ENCODE data around the gene MAVS. TPM values are rescaled to one million over a fixed set of nuclear protein-coding genes. Genes with fewer than 3 reads are reported as not detected.

The MAVS gene
- total and polyA plus RNA-seq, 9 of the 15 experiments (the other 6 are each of a cell fraction or from before 2014, with no cell fraction given), result 1.6 to 22.0 (median 11.3) TPM

GRCh38 chr20:3820048-3820900, 26.4 kb upstream of the MAVS start, which contains the start of gene AP5S1 (continued):
- TF ChIP-seq GATA2 (CRISPR knock-in tag; IDR thresholded peaks at IDR 0.05) (no peak), LEF1 (IDR thresholded peaks at IDR 0.05) (no peak), ZNF586 (CRISPR knock-in tag; conservative IDR thresholded peaks at IDR 0.05) (no peak), ZMIZ1 (IDR thresholded peaks at IDR 0.05; ENCODE audit: low read depth in 2 of 2, low read length in 2 of 2) (peak in 1 of 2 experiments; percentile 52; a peak in 1 of 4 replicates), MLX (CRISPR knock-in tag; conservative IDR thresholded peaks at IDR 0.05) (0 out of 4 replicates have a peak, but pooled peaks of 1 of the 2 experiments have one; percentile 31), SRSF1 (IDR thresholded peaks at IDR 0.05; ENCODE audit: low read depth, low read length) (no peak), HDAC1 (IDR thresholded peaks at IDR 0.05) (peak in 1 of 2 experiments; percentile 60; a peak in 1 of 4 replicates), SRSF9 (IDR thresholded peaks at IDR 0.05; ENCODE audit: borderline replicate concordance, low read depth, low read length) (no peak), FOSL1 (tag; conservative IDR thresholded peaks at IDR 0.05) (0 out of 2 replicates have a peak, but pooled peaks have one; percentile 32), MBD2 (IDR thresholded peaks at IDR 0.05; ENCODE audit: borderline replicate concordance, low read depth) (peak; percentile 69), PCBP2 (IDR thresholded peaks at IDR 0.05; ENCODE audit: low read depth, low read length, poor library complexity, severe bottlenecking) (peak; percentile 47), RB1 (IDR thresholded peaks at IDR 0.05; ENCODE audit: low read depth) (peak; percentile 88), MEF2A (IDR thresholded peaks at IDR 0.05; ENCODE audit: control insufficient read depth, low read depth, low read length) (no peak), RBBP5 (IDR thresholded peaks at IDR 0.05; ENCODE audit: borderline replicate concordance, insufficient read depth, low read length, poor library complexity, severe bottlenecking) (peak; percentile 98)
- TF ChIP-seq, protein P1, sequence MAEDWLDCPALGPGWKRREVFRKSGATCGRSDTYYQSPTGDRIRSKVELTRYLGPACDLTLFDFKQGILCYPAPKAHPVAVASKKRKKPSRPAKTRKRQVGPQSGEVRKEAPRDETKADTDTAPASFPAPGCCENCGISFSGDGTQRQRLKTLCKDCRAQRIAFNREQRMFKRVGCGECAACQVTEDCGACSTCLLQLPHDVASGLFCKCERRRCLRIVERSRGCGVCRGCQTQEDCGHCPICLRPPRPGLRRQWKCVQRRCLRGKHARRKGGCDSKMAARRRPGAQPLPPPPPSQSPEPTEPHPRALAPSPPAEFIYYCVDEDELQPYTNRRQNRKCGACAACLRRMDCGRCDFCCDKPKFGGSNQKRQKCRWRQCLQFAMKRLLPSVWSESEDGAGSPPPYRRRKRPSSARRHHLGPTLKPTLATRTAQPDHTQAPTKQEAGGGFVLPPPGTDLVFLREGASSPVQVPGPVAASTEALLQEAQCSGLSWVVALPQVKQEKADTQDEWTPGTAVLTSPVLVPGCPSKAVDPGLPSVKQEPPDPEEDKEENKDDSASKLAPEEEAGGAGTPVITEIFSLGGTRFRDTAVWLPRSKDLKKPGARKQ (CRISPR knock-in tag; IDR thresholded peaks at IDR 0.05), result no peak
- TF ChIP-seq, protein P2, sequence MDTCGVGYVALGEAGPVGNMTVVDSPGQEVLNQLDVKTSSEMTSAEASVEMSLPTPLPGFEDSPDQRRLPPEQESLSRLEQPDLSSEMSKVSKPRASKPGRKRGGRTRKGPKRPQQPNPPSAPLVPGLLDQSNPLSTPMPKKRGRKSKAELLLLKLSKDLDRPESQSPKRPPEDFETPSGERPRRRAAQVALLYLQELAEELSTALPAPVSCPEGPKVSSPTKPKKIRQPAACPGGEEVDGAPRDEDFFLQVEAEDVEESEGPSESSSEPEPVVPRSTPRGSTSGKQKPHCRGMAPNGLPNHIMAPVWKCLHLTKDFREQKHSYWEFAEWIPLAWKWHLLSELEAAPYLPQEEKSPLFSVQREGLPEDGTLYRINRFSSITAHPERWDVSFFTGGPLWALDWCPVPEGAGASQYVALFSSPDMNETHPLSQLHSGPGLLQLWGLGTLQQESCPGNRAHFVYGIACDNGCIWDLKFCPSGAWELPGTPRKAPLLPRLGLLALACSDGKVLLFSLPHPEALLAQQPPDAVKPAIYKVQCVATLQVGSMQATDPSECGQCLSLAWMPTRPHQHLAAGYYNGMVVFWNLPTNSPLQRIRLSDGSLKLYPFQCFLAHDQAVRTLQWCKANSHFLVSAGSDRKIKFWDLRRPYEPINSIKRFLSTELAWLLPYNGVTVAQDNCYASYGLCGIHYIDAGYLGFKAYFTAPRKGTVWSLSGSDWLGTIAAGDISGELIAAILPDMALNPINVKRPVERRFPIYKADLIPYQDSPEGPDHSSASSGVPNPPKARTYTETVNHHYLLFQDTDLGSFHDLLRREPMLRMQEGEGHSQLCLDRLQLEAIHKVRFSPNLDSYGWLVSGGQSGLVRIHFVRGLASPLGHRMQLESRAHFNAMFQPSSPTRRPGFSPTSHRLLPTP (IDR thresholded peaks at IDR 0.05; ENCODE audit: borderline replicate concordance, extremely low read depth, insufficient read length), result no peak
